Heart left ventricle (tissue), 16 donors: ENCODE data around the gene JPH3. TPM values are rescaled to one million over a fixed set of nuclear protein-coding genes. Genes with fewer than 3 reads are reported as not detected.

ENCODE experiments used
- ATAC-seq, 4 donors: fragments of 200-7000 bp; cut with Tn5 transposase; one replicate each; pipeline ENCODE4 v1.9.1; 2020 to 2022; ENCODE audit warnings: moderate library complexity in 4 of 4, mild to moderate bottlenecking in 3 of 4, moderate number of reproducible peaks in 1 of 4
- DNase-seq, 5 donors: peaks; one replicate each; pipeline ENCODE4 v3.0.0-alpha.2; 2020
- H3K27ac ChIP-seq, 12 donors: fragments of 200-600 bp; sonication (generic) in 4 of 12; one replicate each; pipeline versions ENCODE4 v1.5.0 to v1.8.0; 2016 to 2022; ENCODE audit warnings: mild to moderate bottlenecking in 2 of 12
- H3K27me3 ChIP-seq, 9 donors: fragments of 200-600 bp; sonication (generic) in 2 of 9; one replicate each; pipeline versions ENCODE4 v1.5.1 to v1.8.0; 2016 to 2022; ENCODE audit warnings: mild to moderate bottlenecking in 3 of 9
- H3K36me3 ChIP-seq, 9 donors: fragments of 200-600 bp; sonication (generic) in 2 of 9; one replicate each; pipeline versions ENCODE4 v1.5.0 to v1.8.0; 2018 to 2022; ENCODE audit warnings: mild to moderate bottlenecking in 2 of 9
- H3K4me1 ChIP-seq, 12 donors: fragments of 200-600 bp; sonication (generic) in 4 of 12; one replicate each; pipeline versions ENCODE4 v1.5.0 to v1.8.0; 2016 to 2022; ENCODE audit warnings: mild to moderate bottlenecking in 3 of 12
- H3K4me3 ChIP-seq, 12 donors: fragments of 200-600 bp; sonication (generic) in 4 of 12; one replicate each; pipeline versions ENCODE4 v1.5.0 to v1.8.0; 2017 to 2022; ENCODE audit warnings: mild to moderate bottlenecking in 9 of 12, moderate library complexity in 4 of 12
- H3K9me3 ChIP-seq, 12 donors: fragments of 200-600 bp; sonication (generic) in 4 of 12; one replicate each; pipeline versions ENCODE4 v1.5.0 to v1.8.0; 2016 to 2022; ENCODE audit warnings: mild to moderate bottlenecking in 1 of 12
- POLR2A ChIP-seq, 2 donors: fragments of 450-650 bp; IDR thresholded peaks; one replicate each; pipeline ENCODE4 v1.6.1; 2017; ENCODE audit warnings: antibody characterized with exemption in 2 of 2, mild to moderate bottlenecking in 2 of 2, moderate library complexity in 2 of 2
- WGBS, 4 donors: extraction: QIAGEN DNeasy Blood & Tissue Kit in 2 of 4; methylation state at CpG; one replicate each; pipeline versions ENCODE4 v1.1.5 to v1.1.7; 2013 to 2018; 5-methylcytosine and 5-hydroxymethylcytosine counted together
- intact Hi-C, 10 donors: fragments of 100-400 bp; cut with DNase I; formaldehyde crosslinking; loops; one replicate each; pipeline versions ENCODE4 v1.11.1 to v1.14.2; 2022
- polyA plus RNA-seq, 2 donors: library from polyadenylated mRNA; stranded (reverse); fragments of 200-250 nt; gene quantifications; one replicate each; pipeline ENCODE4 v1.2.3, GENCODE V29; 2013
- total RNA-seq, 9 donors: library from RNA; depleted of rRNA in 2 of 9; stranded (reverse); fragments of >200 nt in 2 of 9; fragmentation: NEBNext Ultra II Directional in 3 of 9; extraction: Animal tissue kit (Norgen Biotek cat#: 25700) in 3 of 9; gene quantifications; one replicate each; pipeline versions ENCODE4 v1.1.0 to v1.2.4, GENCODE V29; 2016 to 2023
- TF ChIP-seq, protein P1 (sequence below), 12 donors: fragments of 200-600 bp; sonication (generic) in 4 of 12; IDR thresholded peaks; one replicate each; pipeline versions ENCODE4 v1.5.0 to v1.8.0; 2018 to 2022; ENCODE audit warnings: antibody characterized with exemption in 12 of 12, mild to moderate bottlenecking in 5 of 12
- donor health status: ischemic (EF 13 %, LVEDD 7.1; RV severe dilation, severe dysfunction).
- donor health status: healthy with polysubstance abuse.
- donor health status: DM: no; HTN: yes; CAD: no.
- donor health status: DM: no; HTN: no; CAD: no.
- donor health status: ischemic (EF 25% LVEDD 6.9; RV normal size, moderate dysfunction).
- donor health status: ischemic (EF 25% LVEDD 5.7; RV mildly dilated, moderate dysfunction).
- donor health status: healthy.
- donor health status: DM: yes; HTN: yes; CAD: no.
- donor health status: ischemic (EF 35%, LVEDD 5.7; RV mildly dilated, moderate dysfunction).
- donor health status: nonischemic (EF 11% LVEDD 7.7; RV severe dilation, severe dysfunction).
- donor health status: DM: yes; HTN: yes; CAD: no.
- donor health status: PGD.
- donor health status: ischemic (EF 29% LVEDD 5.4; RV normal size, mild dysfunction).
- donor health status: nonischemic (EF 23%, LVEDD 6.1; RV moderate dilation, normal function).

The JPH3 gene
- total and polyA plus RNA-seq, 11 donors = 0.03 to 0.58 (median 0.21) TPM; not detected in 7

DNA sequence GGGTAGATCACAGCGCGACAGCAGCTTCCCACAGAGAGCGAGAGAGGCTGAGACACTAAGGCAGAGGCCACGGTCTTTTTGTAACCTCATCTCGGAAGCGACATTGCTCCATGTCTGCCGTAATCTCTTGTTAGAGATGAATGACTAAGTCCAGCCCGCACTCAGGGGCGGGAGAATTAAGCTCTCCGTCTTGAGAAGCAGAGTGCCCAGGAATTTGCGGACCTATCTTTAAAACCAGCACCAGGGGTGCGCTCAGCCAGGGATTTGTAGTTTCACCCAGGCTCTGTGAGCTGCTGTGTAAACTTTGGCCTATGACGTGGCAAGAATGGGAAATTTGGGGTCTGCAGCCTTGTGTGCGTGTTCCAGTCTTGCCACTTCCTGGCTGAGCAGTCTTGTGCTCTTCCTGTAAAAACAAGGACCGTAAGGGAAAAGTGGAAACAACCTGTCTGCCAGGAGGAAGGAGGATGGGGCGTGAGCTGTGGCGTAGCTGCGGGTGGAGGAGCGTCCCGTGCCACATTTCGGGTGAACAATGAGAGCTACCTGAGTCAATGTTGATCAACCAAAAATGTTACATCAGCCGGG is 16.0 kb upstream of the JPH3 start:
- peaks cover 0 to 32% (median 17%) of the 10 kb centered on the region in 12 donors for H3K4me1 ChIP-seq
- WGBS, 4 donors = 58 to 70% (median 60%) methylated on average over 21 to 22 of the region's 22 CpGs
- H3K4me3 ChIP-seq = no peak overlapping the region
- no peaks in the 10 kb centered on the region for H3K36me3 ChIP-seq
- peaks cover 0 to 45% (median 9%) of the 10 kb centered on the region in 9 donors for H3K27me3 ChIP-seq
- TF ChIP-seq POLR2A (IDR thresholded peaks at IDR 0.05) = no peak
- TF ChIP-seq, protein P1, sequence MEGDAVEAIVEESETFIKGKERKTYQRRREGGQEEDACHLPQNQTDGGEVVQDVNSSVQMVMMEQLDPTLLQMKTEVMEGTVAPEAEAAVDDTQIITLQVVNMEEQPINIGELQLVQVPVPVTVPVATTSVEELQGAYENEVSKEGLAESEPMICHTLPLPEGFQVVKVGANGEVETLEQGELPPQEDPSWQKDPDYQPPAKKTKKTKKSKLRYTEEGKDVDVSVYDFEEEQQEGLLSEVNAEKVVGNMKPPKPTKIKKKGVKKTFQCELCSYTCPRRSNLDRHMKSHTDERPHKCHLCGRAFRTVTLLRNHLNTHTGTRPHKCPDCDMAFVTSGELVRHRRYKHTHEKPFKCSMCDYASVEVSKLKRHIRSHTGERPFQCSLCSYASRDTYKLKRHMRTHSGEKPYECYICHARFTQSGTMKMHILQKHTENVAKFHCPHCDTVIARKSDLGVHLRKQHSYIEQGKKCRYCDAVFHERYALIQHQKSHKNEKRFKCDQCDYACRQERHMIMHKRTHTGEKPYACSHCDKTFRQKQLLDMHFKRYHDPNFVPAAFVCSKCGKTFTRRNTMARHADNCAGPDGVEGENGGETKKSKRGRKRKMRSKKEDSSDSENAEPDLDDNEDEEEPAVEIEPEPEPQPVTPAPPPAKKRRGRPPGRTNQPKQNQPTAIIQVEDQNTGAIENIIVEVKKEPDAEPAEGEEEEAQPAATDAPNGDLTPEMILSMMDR (IDR thresholded peaks at IDR 0.05) = no peak
- H3K27ac ChIP-seq = no peak overlapping the region
- intact Hi-C loops = loop anchor here in 5 of 10 donors (5.0 kb wide), 3 partner anchors 51 to 181 kb away; partner anchors contain the start of gene KLHDC4 (in 2 of the 5)
- ATAC-seq (no peak), DNase-seq (no peak)
- H3K9me3 ChIP-seq = no peaks in the 10 kb centered on the region

DNA sequence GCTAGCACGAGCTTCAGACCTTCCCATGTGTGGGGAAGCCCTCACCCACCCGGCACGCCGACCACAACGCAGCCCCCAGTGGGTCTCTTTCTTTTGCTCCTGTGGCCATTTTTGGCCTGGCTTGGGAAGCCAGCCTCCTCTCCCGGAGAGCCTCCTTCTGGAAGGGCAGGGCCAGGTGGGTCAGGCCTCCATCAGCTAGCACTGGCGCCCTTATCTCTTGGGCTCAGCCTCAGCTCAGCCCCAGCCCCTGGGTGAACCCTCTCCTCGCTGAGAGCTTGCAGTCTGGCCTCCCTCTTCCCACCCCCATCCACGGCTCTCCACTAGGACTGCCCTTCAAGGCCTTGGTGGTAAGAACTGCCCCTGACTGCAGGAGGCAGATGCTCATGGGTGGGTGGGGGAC is 14.7 kb upstream of the JPH3 start:
- TF ChIP-seq, protein P1 (IDR thresholded peaks at IDR 0.05) = no peak
- no peak for TF ChIP-seq POLR2A (IDR thresholded peaks at IDR 0.05)
- H3K27me3 ChIP-seq = peaks cover 0 to 44% (median 9%) of the 10 kb centered on the region in 9 donors
- ATAC-seq = no peak
- H3K4me3 ChIP-seq = no peak overlapping the region
- H3K4me1 ChIP-seq = peaks cover 0 to 19% (median 7%) of the 10 kb centered on the region in 12 donors
- H3K36me3 ChIP-seq = no peaks in the 10 kb centered on the region
- 80 to 96% (median 88%) methylated on average over 7 to 9 of the region's 9 CpGs for WGBS, 4 donors
- no peak for DNase-seq
- no peaks in the 10 kb centered on the region for H3K9me3 ChIP-seq
- no peak overlapping the region for H3K27ac ChIP-seq
- intact Hi-C loops = loop anchor here in 9 of 10 donors (1.0 to 5.0 kb wide), 9 partner anchors 47 to 183 kb away; partner anchors contain the start of gene KLHDC4 (in 3 of the 9)

DNA sequence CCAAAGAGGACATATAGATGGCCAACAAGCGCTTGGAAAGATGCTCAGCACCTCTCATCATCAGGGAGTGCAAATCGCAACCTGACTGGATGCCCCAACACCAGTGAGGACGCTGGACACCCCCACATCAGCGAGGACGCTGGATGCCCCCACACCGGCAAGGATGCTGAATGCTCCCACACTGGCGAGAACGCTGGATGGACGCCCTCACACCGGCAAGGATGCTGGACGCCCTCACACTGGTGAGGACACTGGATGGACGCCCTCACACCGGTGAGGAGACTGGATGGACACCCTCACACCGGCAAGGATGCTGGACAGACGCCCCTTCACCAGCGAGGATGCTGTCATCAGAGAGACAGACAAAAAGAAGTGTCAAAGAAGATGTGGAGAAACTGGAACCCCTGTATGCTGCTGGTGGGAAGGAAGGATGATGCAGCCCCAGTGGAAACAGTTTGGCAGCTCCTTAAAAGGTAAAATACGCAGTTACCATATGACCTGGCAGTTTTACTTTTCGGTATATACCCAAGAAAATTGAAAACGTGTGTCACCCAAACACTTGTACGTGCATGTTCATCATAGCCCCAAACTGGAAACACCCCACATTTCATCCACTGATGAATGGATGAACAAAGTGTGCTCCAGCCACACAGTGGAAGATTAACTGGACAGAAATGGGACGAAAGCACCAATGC is 10.1 kb upstream of the JPH3 start:
- Histone ChIP-seq H3K9me3 (no peaks in the 10 kb centered on the region), H3K27ac (no peak overlapping the region), H3K36me3 (no peaks in the 10 kb centered on the region), H3K4me3 (no peak overlapping the region), H3K27me3 (peaks cover 0 to 31% (median 8%) of the 10 kb centered on the region in 9 donors), H3K4me1 (peaks cover 0 to 8% (median 4%) of the 10 kb centered on the region in 12 donors)
- intact Hi-C loops = loop anchor here in 1 of 10 donors (2.0 kb wide), 1 partner anchor 43 kb away; no protein-coding TSS in a partner anchor
- whole genome bisulfite sequencing, 4 donors = 76 to 81% (median 79%) methylated on average over 21 of the region's 21 CpGs
- DNase-seq (no peak), ATAC-seq (no peak)
- no peak for TF ChIP-seq POLR2A (IDR thresholded peaks at IDR 0.05)
- TF ChIP-seq, protein P1 (IDR thresholded peaks at IDR 0.05) = no peak

DNA sequence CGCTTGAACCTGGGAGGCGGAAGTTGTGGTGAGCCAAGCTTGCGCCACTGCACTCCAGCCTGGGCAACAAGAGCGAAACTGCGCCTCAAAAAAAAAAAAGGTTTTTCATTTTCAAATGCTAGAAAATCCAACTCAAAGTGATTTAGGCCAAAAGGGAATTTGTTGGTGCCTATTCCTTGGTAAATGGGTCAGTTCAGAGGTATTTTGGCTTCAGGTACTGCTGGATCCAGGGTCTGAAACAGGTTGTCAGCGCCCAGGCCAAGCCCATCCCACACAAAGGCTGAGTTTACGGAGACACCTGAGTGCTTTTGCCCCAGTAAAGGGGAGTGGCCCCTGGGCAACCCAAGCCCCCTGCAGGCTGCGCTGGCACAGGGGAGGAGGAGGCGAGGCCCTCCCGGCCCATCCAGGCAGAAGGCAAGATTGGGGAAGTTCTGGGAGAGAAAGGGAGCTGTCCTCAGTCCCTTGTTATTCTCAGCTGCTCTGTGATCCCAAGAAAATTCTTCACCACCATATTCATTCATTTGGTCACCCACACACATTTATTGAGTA is 8.5 kb upstream of the JPH3 start:
- H3K4me3 ChIP-seq = no peak overlapping the region
- peaks cover 0 to 41% (median 10%) of the 10 kb centered on the region in 9 donors for H3K27me3 ChIP-seq
- ATAC-seq (no peak), DNase-seq (no peak)
- H3K27ac ChIP-seq = no peak overlapping the region
- 83 to 91% (median 90%) methylated on average over 10 of the region's 10 CpGs for WGBS, 4 donors
- TF ChIP-seq, protein P1 (IDR thresholded peaks at IDR 0.05) = no peak
- peaks cover 0 to under 1% (median 0%) of the 10 kb centered on the region in 12 donors for H3K9me3 ChIP-seq
- intact Hi-C loops = loop anchor here in 1 of 10 donors (2.0 kb wide), 1 partner anchor 41 kb away; no protein-coding TSS in a partner anchor
- H3K36me3 ChIP-seq = no peaks in the 10 kb centered on the region
- peaks cover 0 to 5% (median 4%) of the 10 kb centered on the region in 12 donors for H3K4me1 ChIP-seq
